GM21737 (cell line): ENCODE data around the gene EIF2AK3.
"Not testable (repeated sequence)": the region's sequence is repeated elsewhere in the genome, so short reads cannot be mapped to it uniquely, and the experiment has no call there.

ENCODE experiments used
- ATAC-seq: cut with Tn5 transposase; IDR thresholded peaks from one replicate; pipeline ENCODE4 v1.9.1; 2021; ENCODE audit warnings: mild to moderate bottlenecking, moderate library complexity; ENCODE audit not compliant: unreplicated experiment

Gene EIF2AK3

GRCh38 chr2:88599527-88599926 lies 27.7 kb downstream of the EIF2AK3 start:
- ATAC-seq: no peak

- ATAC-seq: no peak
These were observed 30.1 kb downstream of the EIF2AK3 start for GRCh38 chr2:88597168-88597567.

GRCh38 chr2:88596141-88596830 lies 31.0 kb downstream of the EIF2AK3 start:
- no peak for ATAC-seq

- no peak for ATAC-seq
These were observed 35.6 kb downstream of the EIF2AK3 start for GRCh38 chr2:88591698-88592097.

GRCh38 chr2:88590998-88591613 lies 36.2 kb downstream of the EIF2AK3 start:
- ATAC-seq: peak; percentile 67

- ATAC-seq: no peak
These were observed 41.3 kb downstream of the EIF2AK3 start for GRCh38 chr2:88585969-88586368.

- ATAC-seq: no peak
These were observed 45.2 kb downstream of the EIF2AK3 start for GRCh38 chr2:88582030-88582429.

GRCh38 chr2:88580088-88580487 lies 47.2 kb downstream of the EIF2AK3 start:
- no peak for ATAC-seq

GRCh38 chr2:88575630-88576029 lies 51.6 kb downstream of the EIF2AK3 start:
- no peak for ATAC-seq

GRCh38 chr2:88575051-88575450 lies 52.2 kb downstream of the EIF2AK3 start:
- no peak for ATAC-seq

GRCh38 chr2:88574445-88574844 lies 52.8 kb downstream of the EIF2AK3 start:
- ATAC-seq: no peak

GRCh38 chr2:88568179-88568578 lies 59.1 kb downstream of the EIF2AK3 start:
- ATAC-seq: no peak

- ATAC-seq: no peak
These were observed 62.9 kb downstream of the EIF2AK3 start for GRCh38 chr2:88564402-88564801.

- ATAC-seq: no peak
These were observed 64.1 kb downstream of the EIF2AK3 start for GRCh38 chr2:88563129-88563528.

GRCh38 chr2:88561646-88562388 lies 65.4 kb downstream of the EIF2AK3 start:
- peak; percentile 58 for ATAC-seq

GRCh38 chr2:88560619-88561307 lies 66.5 kb downstream of the EIF2AK3 start:
- no peak for ATAC-seq

- no peak for ATAC-seq
These were observed 70.0 kb downstream of the EIF2AK3 start for GRCh38 chr2:88557290-88557689.

- no peak for ATAC-seq
These were observed 71.2 kb downstream of the EIF2AK3 start for GRCh38 chr2:88556026-88556425.

GRCh38 chr2:88554189-88554588 lies 73.1 kb downstream of the EIF2AK3 start:
- ATAC-seq: no peak

GRCh38 chr2:88549616-88550292 lies 77.5 kb downstream of the EIF2AK3 start:
- ATAC-seq: no peak

- ATAC-seq: not testable (repeated sequence)
These were observed 81.0 kb downstream of the EIF2AK3 start for GRCh38 chr2:88546291-88546690.
